Tracheal epithelial cell (primary cell): ENCODE results near the gene DMRTC2. TPM values are rescaled to one million over a fixed set of nuclear protein-coding genes. Genes with fewer than 3 reads are reported as not detected.

Source experiments
- total RNA-seq: library from RNA; depleted of rRNA; stranded (reverse); fragments of >200 nt; gene quantifications from 2 replicates; pipeline ENCODE4 v1.2.1, GENCODE V29; 2014

DMRTC2 gene
- total RNA-seq, result not detected in 2 replicates

GRCh38 chr19:41845001-41845050 is at the start of gene DMRTC2:
Gene DMRTC2, plus strand, starts transcription at chr19:41845042. Its CDS starts 2,387 bp downstream, at chr19:41847429.

GRCh38 chr19:41796362-41796761 is 48.5 kb upstream of the DMRTC2 start, which contains the start of gene CEACAM3:
Gene CEACAM3, plus strand, starts transcription at chr19:41796587. Its CDS starts 91 bp downstream, at chr19:41796678.

GRCh38 chr19:41844601-41845000 is 241 bp upstream of the DMRTC2 start, which contains the start of gene LYPD4:
Gene LYPD4, minus strand, starts transcription at chr19:41844683. Its CDS starts 5,398 bp downstream, at chr19:41839285.

GRCh38 chr19:41859618-41860418 is 15.0 kb downstream of the DMRTC2 start, which contains the start of gene RPS19:
Gene RPS19, plus strand, starts transcription at chr19:41860255. Its CDS starts 520 bp downstream, at chr19:41860775.

GRCh38 chr19:41876847-41877832 is 32.3 kb downstream of the DMRTC2 start, which contains the start of gene CD79A:
Gene CD79A, plus strand, starts transcription at chr19:41877279. Its CDS starts 26 bp downstream, at chr19:41877305.

GRCh38 chr19:41882568-41883462 is 38.0 kb downstream of the DMRTC2 start, which contains the start of gene ARHGEF1:
Gene ARHGEF1, plus strand, starts transcription at chr19:41883184. Its CDS starts 4,899 bp downstream, at chr19:41888083.

Other genes starting within 250 kb of the DMRTC2 start
- not detected in 2 replicates for gene CEACAM4, start 218.0 kb upstream of the DMRTC2 start, total RNA-seq
- 0.24 TPM in 1 of 2 replicates, not detected in the other for gene CEACAM7, start 156.8 kb upstream of the DMRTC2 start, total RNA-seq
- 8.3 TPM in 1 of 2 replicates, not detected in the other for gene CEACAM5, start 136.4 kb upstream of the DMRTC2 start, total RNA-seq
- 0.96 and 17.5 TPM in 2 replicates for gene CEACAM6, start 89.5 kb upstream of the DMRTC2 start, total RNA-seq
- not detected in 2 replicates for gene CEACAM3, start 48.5 kb upstream of the DMRTC2 start, total RNA-seq
- not detected in 2 replicates for gene LYPD4, start 359 bp upstream of the DMRTC2 start, total RNA-seq
- 2,865 and 3,325 TPM in 2 replicates for gene RPS19, start 15.2 kb downstream of the DMRTC2 start, total RNA-seq
- gene CD79A, start 32.2 kb downstream of the DMRTC2 start, total RNA-seq, result 0.48 TPM in 1 of 2 replicates, not detected in the other
- 31.8 and 41.2 TPM in 2 replicates for gene ARHGEF1, start 38.1 kb downstream of the DMRTC2 start, total RNA-seq
- gene ERFL, start 83.4 kb downstream of the DMRTC2 start, total RNA-seq, result 0.21 TPM in 1 of 2 replicates, not detected in the other
- gene RABAC1, start 114.3 kb downstream of the DMRTC2 start, total RNA-seq, result 62.2 and 94.2 TPM in 2 replicates
- gene ATP1A3, start 149.2 kb downstream of the DMRTC2 start, total RNA-seq, result under 0.01 TPM in 1 of 2 replicates, not detected in the other
- gene GRIK5, start 225.2 kb downstream of the DMRTC2 start, total RNA-seq, result under 0.01 and 2.4 TPM in 2 replicates
- gene ZNF574, start 231.1 kb downstream of the DMRTC2 start, total RNA-seq, result 14.5 and 18.1 TPM in 2 replicates